GM06990 (cell line): ENCODE results near the gene CACNA1A.

Source experiments
- DNase-seq: peaks from one replicate; pipeline ENCODE4 v3.0.0-alpha.2; 2011; ENCODE audit not compliant: insufficient read length; ENCODE audit errors: extremely low read depth
- H3K27me3 ChIP-seq: replicated peaks from 2 replicates; pipeline ENCODE4 v1.6.0; 2011; ENCODE audit warnings: low read length; ENCODE audit not compliant: control insufficient read depth, insufficient read depth
- H3K36me3 ChIP-seq: 2 replicates; pipeline ENCODE4 v1.5.1; 2011; ENCODE audit warnings: low read length; ENCODE audit not compliant: control insufficient read depth, insufficient read depth
- H3K4me3 ChIP-seq: replicated peaks from 2 replicates; pipeline ENCODE4 v1.5.1; 2011; ENCODE audit warnings: low read depth, mild to moderate bottlenecking, control low read depth, low read length
- CTCF ChIP-seq: IDR thresholded peaks from 2 replicates; pipeline ENCODE4 v1.5.1; 2011; ENCODE audit warnings: low read length, control low read depth, mild to moderate bottlenecking, inconsistent platforms; ENCODE audit not compliant: insufficient read depth, poor library complexity, severe bottlenecking

The CACNA1A gene

GRCh38 chr19:13238891-13239534 lies 267.3 kb downstream of the CACNA1A start:
- no peak for TF ChIP-seq CTCF
- Histone ChIP-seq H3K36me3 (no peaks in the 10 kb centered on the region), H3K27me3 (no peaks in the 10 kb centered on the region), H3K4me3 (no peak overlapping the region)
- DNase-seq = no peak

- H3K4me3 ChIP-seq = no peak overlapping the region
- H3K27me3 ChIP-seq = no peaks in the 10 kb centered on the region
- peak; percentile 43 for DNase-seq
- H3K36me3 ChIP-seq = no peaks in the 10 kb centered on the region
- TF ChIP-seq CTCF = peak; percentile 92
Measured at GRCh38 chr19:13234518-13234917, 271.8 kb downstream of the CACNA1A start.

- Histone ChIP-seq H3K36me3 (no peaks in the 10 kb centered on the region), H3K27me3 (no peaks in the 10 kb centered on the region; the same call in 1 of the 2 replicates), H3K4me3 (no peak overlapping the region)
- TF ChIP-seq CTCF = no peak
- DNase-seq = no peak
Measured at GRCh38 chr19:13231663-13232062, 274.6 kb downstream of the CACNA1A start.

- TF ChIP-seq CTCF = no peak
- H3K4me3 ChIP-seq = no peak overlapping the region
- no peaks in the 10 kb centered on the region; the same call in 1 of the 2 replicates for H3K27me3 ChIP-seq
- DNase-seq = no peak
- no peaks in the 10 kb centered on the region for H3K36me3 ChIP-seq
Measured at GRCh38 chr19:13229246-13229645, 277.0 kb downstream of the CACNA1A start.

- no peak for DNase-seq
Measured at GRCh38 chr19:13228561-13228960, 277.7 kb downstream of the CACNA1A start.

More at GRCh38 chr19:13228561-13228960, 277.7 kb downstream of the CACNA1A start:
- no peak overlapping the region for H3K4me3 ChIP-seq
- H3K27me3 ChIP-seq = no peaks in the 10 kb centered on the region; the same call in 1 of the 2 replicates
- TF ChIP-seq CTCF = peak; percentile 20
- no peaks in the 10 kb centered on the region for H3K36me3 ChIP-seq
